Neural cell (in vitro differentiated cells): Measurements from ENCODE around the gene KDM4B. TPM values are rescaled to one million over a fixed set of nuclear protein-coding genes. Genes with fewer than 3 reads are reported as not detected.

Experiments
- H2AFZ ChIP-seq: fragments of 200-600, 300-800 bp; sonication (generic), shearing (Covaris generic); 2 replicates; pipeline ENCODE4 v1.6.0; 2014; ENCODE audit warnings: low read depth, mild to moderate bottlenecking, antibody characterized with exemption, low read length, moderate library complexity
- H3F3A ChIP-seq: fragments of 200-600 bp; shearing (Covaris generic); 2 replicates; pipeline ENCODE4 v1.6.1; 2016; ENCODE audit warnings: mild to moderate bottlenecking, moderate library complexity, mixed read lengths, antibody characterized with exemption, low read length; ENCODE audit not compliant: insufficient read depth, poor library complexity, severe bottlenecking
- H3K27ac ChIP-seq: fragments of 200-600, 300-800 bp; sonication (generic), shearing (Covaris generic); 2 replicates; pipeline ENCODE4 v1.5.1; 2014; ENCODE audit warnings: mild to moderate bottlenecking, low read length, moderate library complexity
- H3K27me3 ChIP-seq: fragments of 300-800, 200-600 bp; sonication (generic), shearing (Covaris generic); 2 replicates; pipeline ENCODE4 v1.6.0; 2014; ENCODE audit warnings: mild to moderate bottlenecking, low read depth, low read length, moderate library complexity; ENCODE audit not compliant: insufficient read depth
- H3K36me3 ChIP-seq: fragments of 300-800, 200-600 bp; sonication (generic), shearing (Covaris generic); 2 replicates; pipeline ENCODE4 v1.5.1; 2014; ENCODE audit warnings: mild to moderate bottlenecking, antibody characterized with exemption, low read length, moderate library complexity; ENCODE audit not compliant: insufficient read depth
- H3K4me2 ChIP-seq: fragments of 300-800, 200-600 bp; sonication (generic), shearing (Covaris generic); 2 replicates; pipeline ENCODE4 v1.6.0; 2014; ENCODE audit warnings: mild to moderate bottlenecking, low read length
- H3K4me3 ChIP-seq: fragments of 300-800, 200-600 bp; sonication (generic), shearing (Covaris generic); 2 replicates; pipeline ENCODE4 v1.5.1; 2014; ENCODE audit warnings: mild to moderate bottlenecking, low read length, moderate library complexity
- H3K79me2 ChIP-seq: fragments of 200-600 bp; shearing (Covaris generic); replicated peaks from 2 replicates; pipeline ENCODE4 v1.6.0; 2014; ENCODE audit warnings: mild to moderate bottlenecking, low read length, moderate library complexity; ENCODE audit not compliant: insufficient read depth
- H3K9ac ChIP-seq: fragments of 300-800, 200-600 bp; sonication (generic), shearing (Covaris generic); 2 replicates; pipeline ENCODE4 v1.6.1; 2016; ENCODE audit warnings: mild to moderate bottlenecking, low read length, mixed read lengths
- H3K9me2 ChIP-seq: fragments of 200-600 bp; shearing (Covaris generic); 2 replicates; pipeline ENCODE4 v1.6.1; 2016; ENCODE audit warnings: mild to moderate bottlenecking, low read length, mixed read lengths; ENCODE audit not compliant: insufficient read depth
- H3K9me3 ChIP-seq: fragments of 200-600, 300-800 bp; sonication (generic), shearing (Covaris generic); 2 replicates; pipeline ENCODE4 v1.6.1; 2016; ENCODE audit warnings: mild to moderate bottlenecking, mixed run types, low read length, moderate library complexity, mixed read lengths
- H4K20me1 ChIP-seq: fragments of 200-600 bp; shearing (Covaris generic); 2 replicates; pipeline ENCODE4 v1.6.1; 2016; ENCODE audit warnings: mild to moderate bottlenecking, mixed run types; ENCODE audit not compliant: insufficient read depth
- CTCF ChIP-seq: fragments of 450-650 bp; IDR thresholded peaks from 2 replicates; pipeline ENCODE4 v1.5.1; 2014; ENCODE audit warnings: antibody characterized with exemption, mild to moderate bottlenecking, moderate library complexity; ENCODE audit not compliant: poor library complexity, severe bottlenecking
- EP300 ChIP-seq: fragments of 450-650 bp; conservative IDR thresholded peaks from 2 replicates; pipeline ENCODE4 v1.6.1; 2014; ENCODE audit warnings: antibody characterized with exemption, mild to moderate bottlenecking, moderate library complexity; ENCODE audit not compliant: poor library complexity, severe bottlenecking
- EZH2 ChIP-seq: fragments of 200-600, 300-800 bp; shearing (Covaris generic), sonication (generic); IDR thresholded peaks from 2 replicates; pipeline ENCODE4 v1.6.1; 2014; ENCODE audit warnings: antibody characterized with exemption, low read length, borderline replicate concordance, mild to moderate bottlenecking; ENCODE audit not compliant: insufficient read depth, poor library complexity, severe bottlenecking
- MXI1 ChIP-seq: fragments of 450-650 bp; conservative IDR thresholded peaks from 2 replicates; pipeline ENCODE4 v1.6.1; 2014; ENCODE audit warnings: antibody characterized with exemption, mild to moderate bottlenecking; ENCODE audit not compliant: poor library complexity, severe bottlenecking
- POLR2AphosphoS5 ChIP-seq: IDR thresholded peaks from 2 replicates; pipeline ENCODE4 v1.6.1; 2012
- RAD21 ChIP-seq: fragments of 450-650 bp; conservative IDR thresholded peaks from 2 replicates; pipeline ENCODE4 v1.6.1; 2014; ENCODE audit warnings: antibody characterized with exemption, mild to moderate bottlenecking, moderate library complexity
- REST ChIP-seq: IDR thresholded peaks from 2 replicates; pipeline ENCODE4 v1.6.1; 2012; ENCODE audit warnings: borderline replicate concordance
- SMC3 ChIP-seq: fragments of 450-650 bp; conservative IDR thresholded peaks from 2 replicates; pipeline ENCODE4 v1.6.1; 2014; ENCODE audit warnings: antibody characterized with exemption, mild to moderate bottlenecking, moderate library complexity; ENCODE audit not compliant: poor library complexity
- polyA plus RNA-seq: library from polyadenylated mRNA; depleted of rRNA; stranded (reverse); fragments of >200 nt; gene quantifications from 2 replicates; pipeline ENCODE4 v1.2.3, GENCODE V29; 2014

The KDM4B gene
- polyA plus RNA-seq, 1 donor from 2014 or later = 19.1 TPM

- H3K79me2 ChIP-seq = no peaks in the 10 kb centered on the region
- H3K9me2 ChIP-seq = no peaks in the 10 kb centered on the region
- no peak overlapping the region for H3K9ac ChIP-seq
- H3K4me3 ChIP-seq = no peak overlapping the region
- no peaks in the 10 kb centered on the region for H3K36me3 ChIP-seq
- no peaks in the 10 kb centered on the region for H4K20me1 ChIP-seq
- TF ChIP-seq CTCF (no peak), RAD21 (no peak), MXI1 (no peak), EP300 (no peak)
- no peaks in the 10 kb centered on the region for H3K9me3 ChIP-seq
- H3K27ac ChIP-seq = no peak overlapping the region
- H3K4me2 ChIP-seq = no peak overlapping the region
- no peak overlapping the region for H2AFZ ChIP-seq
- H3F3A ChIP-seq = no peaks in the 10 kb centered on the region
- H3K27me3 ChIP-seq = no peaks in the 10 kb centered on the region
These were observed 102.0 kb downstream of the KDM4B start for GRCh38 chr19:5070930-5071329.

GRCh38 chr19:5071579-5071978 lies 102.7 kb downstream of the KDM4B start:
- Histone ChIP-seq H3K4me3 (no peak overlapping the region), H3K36me3 (no peaks in the 10 kb centered on the region), H4K20me1 (no peaks in the 10 kb centered on the region)

More at GRCh38 chr19:5071579-5071978, 102.7 kb downstream of the KDM4B start:
- Histone ChIP-seq H3K27me3 (no peaks in the 10 kb centered on the region), H3K79me2 (no peaks in the 10 kb centered on the region), H3K9me2 (no peaks in the 10 kb centered on the region), H3F3A (no peaks in the 10 kb centered on the region), H3K9me3 (no peaks in the 10 kb centered on the region), H3K9ac (no peak overlapping the region), H3K27ac (no peak overlapping the region), H2AFZ (no peak overlapping the region), H3K4me2 (no peak overlapping the region)
- TF ChIP-seq REST (no peak), EZH2 (no peak), POLR2AphosphoS5 (no peak), SMC3 (no peak), MXI1 (no peak)
